ENCODE measurements around the gene LAIR1. TPM values are rescaled to one million over a fixed set of nuclear protein-coding genes. Genes with fewer than 3 reads are reported as not detected.
A peak's percentile ranks its signal among the peaks of the same experiment; 100 is the strongest.
"Not testable (repeated sequence)": the region's sequence is repeated elsewhere in the genome, so short reads cannot be mapped to it uniquely, and the experiment has no call there.

The LAIR1 gene
- total RNA-seq, 1 donor from 2014 or later: 176 TPM

DNA sequence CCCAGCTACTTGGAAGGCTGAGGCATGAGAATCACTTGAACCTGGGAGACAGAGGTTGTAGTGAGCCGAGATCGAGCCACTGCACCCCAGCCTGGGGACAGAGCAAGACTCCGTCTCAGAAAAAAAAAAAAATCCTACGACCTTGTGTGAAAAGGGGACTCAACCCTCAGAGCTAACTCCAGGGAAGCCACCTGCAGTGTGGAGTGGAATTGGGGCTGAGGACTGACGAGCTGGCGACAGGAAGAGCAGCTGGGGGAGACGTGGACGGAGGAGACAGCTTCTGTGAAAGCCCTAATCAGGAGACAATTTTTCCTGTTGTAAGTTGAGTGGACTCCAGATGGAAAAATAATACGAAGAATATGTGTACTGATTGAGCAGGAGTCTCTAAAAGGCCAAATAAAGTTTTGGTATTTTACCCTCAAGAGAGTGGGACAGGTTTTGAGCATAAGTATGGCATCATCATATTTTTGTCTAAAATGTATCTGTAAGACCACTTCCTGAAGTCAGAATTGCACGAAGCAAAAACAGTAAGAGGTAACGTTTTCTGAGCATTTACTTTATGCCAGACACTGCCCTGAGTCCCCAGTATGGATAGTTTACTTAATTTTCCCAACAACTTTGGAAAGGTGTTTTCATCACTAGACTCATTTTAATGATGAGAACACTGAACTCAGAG lies 12.0 kb upstream of the LAIR1 start:
- no peaks in the 10 kb centered on the region for H3K27me3 ChIP-seq (ENCODE audit: low read depth)
- peaks cover 16% of the 10 kb centered on the region for H3K4me1 ChIP-seq
- ATAC-seq (no peak), DNase-seq (no peak)
- TF ChIP-seq CTCF (IDR thresholded peaks at IDR 0.05): no peak
- H3K9me3 ChIP-seq: no peaks in the 10 kb centered on the region
- no peak overlapping the region for H3K27ac ChIP-seq
- intact Hi-C loops (cut with DNase I): no loop called here
- H3K36me3 ChIP-seq: no peaks in the 10 kb centered on the region
- no peak overlapping the region for H3K4me3 ChIP-seq

DNA sequence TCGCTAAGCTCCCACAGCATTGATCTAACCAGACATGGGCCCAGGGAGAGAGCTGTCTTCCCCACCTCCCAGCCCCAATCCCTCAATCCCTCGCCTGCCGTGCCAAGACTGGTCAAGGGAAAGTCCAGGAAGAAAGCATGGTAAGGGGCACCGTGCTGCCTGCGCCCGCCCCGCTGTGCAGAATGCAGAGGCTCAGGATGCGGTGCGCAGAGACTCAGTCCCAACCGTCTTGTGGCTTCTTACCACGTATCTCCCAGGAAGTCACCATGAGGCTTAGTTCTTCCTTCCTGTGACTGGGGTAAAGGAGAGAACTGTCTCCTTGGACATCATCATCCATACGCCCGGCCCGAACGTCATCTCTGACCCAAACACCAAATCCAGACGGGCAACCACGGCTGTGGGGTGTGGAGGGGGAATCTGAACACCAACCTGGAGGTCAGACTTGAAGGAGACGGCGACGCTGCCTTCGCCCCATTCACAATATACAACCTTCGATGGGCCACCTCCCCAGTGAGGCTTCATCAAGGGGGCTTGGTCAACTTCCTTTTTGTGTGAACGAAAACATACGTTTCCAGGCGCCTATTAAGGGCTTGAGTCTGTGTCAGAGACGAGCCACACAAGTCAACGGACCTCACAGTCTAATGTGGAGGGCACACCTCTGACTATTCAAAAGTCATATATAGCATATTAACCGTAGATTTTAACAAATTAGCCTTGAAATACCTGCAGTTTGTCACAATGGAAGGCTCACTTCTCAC lies 10.6 kb upstream of the LAIR1 start:
- peak overlapping the region; percentile 46 for H3K27ac ChIP-seq
- DNase-seq; H3K36me3 ChIP-seq; H3K4me3 ChIP-seq; H3K9me3 ChIP-seq; H3K27me3 ChIP-seq (ENCODE audit: low read depth); intact Hi-C loops (cut with DNase I): not testable (repeated sequence)
- peak; percentile 35 to 64 for ATAC-seq
- H3K4me1 ChIP-seq: peaks cover 21% of the 10 kb centered on the region

GRCh38 chr19:54373781-54374631 lies 9.3 kb upstream of the LAIR1 start:
- H3K36me3 ChIP-seq: no peaks in the 10 kb centered on the region
- H3K27ac ChIP-seq: peak overlapping the region; percentile 13
- peaks cover 21% of the 10 kb centered on the region for H3K4me1 ChIP-seq
- no peaks in the 10 kb centered on the region for H3K9me3 ChIP-seq
- TF ChIP-seq CTCF (IDR thresholded peaks at IDR 0.05): no peak
- ATAC-seq (peak; percentile 51 to 73), DNase-seq (peak; percentile 73)
- no peak overlapping the region for H3K4me3 ChIP-seq
- no peaks in the 10 kb centered on the region for H3K27me3 ChIP-seq (ENCODE audit: low read depth)
- intact Hi-C loops (cut with DNase I): no loop called here

DNA sequence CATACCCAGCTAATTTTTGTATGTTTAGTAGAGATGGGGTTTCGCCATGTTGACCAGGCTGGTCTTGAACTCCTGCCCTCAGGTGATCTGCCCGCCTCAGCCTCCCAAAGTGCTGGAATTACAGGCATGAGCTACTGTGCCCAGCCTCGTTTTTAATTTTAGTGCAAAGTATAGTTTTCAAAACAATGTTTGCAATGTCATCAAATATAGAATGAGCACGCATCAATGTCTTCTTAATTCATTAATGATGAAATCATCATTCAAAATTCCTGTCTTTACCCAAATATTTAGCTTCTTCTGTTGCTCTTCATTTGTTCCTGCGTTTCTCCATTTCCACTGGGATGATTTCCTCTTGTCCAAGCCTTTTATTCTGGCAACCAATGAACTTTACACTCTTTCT lies 6.7 kb upstream of the LAIR1 start:
- H3K27me3 ChIP-seq (ENCODE audit: low read depth); DNase-seq; H3K9me3 ChIP-seq; H3K36me3 ChIP-seq; H3K4me3 ChIP-seq; ATAC-seq; intact Hi-C loops (cut with DNase I); H3K27ac ChIP-seq: not testable (repeated sequence)
- peaks cover 21% of the 10 kb centered on the region for H3K4me1 ChIP-seq

DNA sequence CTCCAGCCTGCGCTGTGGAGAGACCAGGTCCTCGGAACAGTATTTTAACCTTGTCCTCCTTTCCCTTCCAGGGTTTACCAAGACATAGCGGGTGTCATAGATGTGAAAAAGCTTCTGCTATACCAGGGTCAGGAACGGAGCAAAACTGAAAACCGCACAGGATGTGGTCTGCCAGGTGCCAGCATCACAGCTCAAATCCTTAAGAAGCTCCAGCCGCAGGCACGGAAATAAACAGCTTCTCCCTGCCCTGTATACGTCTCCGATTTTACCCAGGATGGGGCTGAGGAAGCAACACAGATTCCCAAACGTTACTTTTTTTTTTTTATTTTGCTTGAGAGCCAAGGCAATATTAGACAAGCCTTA lies 5.7 kb upstream of the LAIR1 start:
- H3K27ac ChIP-seq; H3K36me3 ChIP-seq; intact Hi-C loops (cut with DNase I); H3K9me3 ChIP-seq; ATAC-seq; DNase-seq; H3K27me3 ChIP-seq (ENCODE audit: low read depth); H3K4me3 ChIP-seq: not testable (repeated sequence)
- H3K4me1 ChIP-seq: peaks cover 21% of the 10 kb centered on the region

DNA sequence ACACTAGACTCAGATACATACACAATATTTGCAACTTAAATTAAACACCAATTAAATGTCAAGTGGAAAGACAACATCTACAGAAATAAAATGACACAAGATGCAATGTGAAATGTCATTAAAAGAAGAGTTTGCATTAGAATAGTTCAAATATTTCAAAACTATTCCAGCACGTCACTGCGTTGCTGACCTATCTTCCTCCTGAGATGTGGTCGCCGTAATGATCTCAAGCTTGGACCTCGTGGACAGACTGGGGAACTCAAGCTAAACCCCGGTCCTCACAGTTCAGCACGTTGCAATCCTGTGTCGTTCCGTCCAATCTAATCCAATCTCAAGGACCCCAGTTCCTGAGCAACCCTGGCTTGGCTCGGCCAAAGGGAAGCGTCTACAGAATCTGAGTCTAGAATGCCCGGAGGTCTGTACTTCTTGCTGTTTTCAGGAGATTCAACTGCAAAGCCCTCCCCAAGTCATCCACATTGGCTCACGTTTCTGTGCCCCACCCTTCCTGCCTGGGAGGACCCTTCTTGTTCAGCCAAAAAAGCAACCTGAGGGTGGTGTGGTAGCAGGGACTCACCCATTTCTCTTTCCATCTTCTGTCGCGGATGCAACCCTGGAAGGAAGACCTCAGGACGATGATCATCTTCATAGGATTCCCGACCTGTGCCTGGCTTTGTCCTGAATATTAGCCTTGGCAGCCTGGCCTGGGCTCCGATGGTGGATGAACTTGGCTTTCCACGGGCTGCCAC lies 5.1 kb upstream of the LAIR1 start:
- ATAC-seq: peak in 1 of 2 donors; percentile 53
- H3K9me3 ChIP-seq; H3K27me3 ChIP-seq (ENCODE audit: low read depth); H3K36me3 ChIP-seq; DNase-seq; intact Hi-C loops (cut with DNase I): not testable (repeated sequence)
- Histone ChIP-seq H3K4me1 (peaks cover 21% of the 10 kb centered on the region), H3K27ac (peak overlapping the region; percentile 56), H3K4me3 (peak overlapping the region; percentile 30)

DNA sequence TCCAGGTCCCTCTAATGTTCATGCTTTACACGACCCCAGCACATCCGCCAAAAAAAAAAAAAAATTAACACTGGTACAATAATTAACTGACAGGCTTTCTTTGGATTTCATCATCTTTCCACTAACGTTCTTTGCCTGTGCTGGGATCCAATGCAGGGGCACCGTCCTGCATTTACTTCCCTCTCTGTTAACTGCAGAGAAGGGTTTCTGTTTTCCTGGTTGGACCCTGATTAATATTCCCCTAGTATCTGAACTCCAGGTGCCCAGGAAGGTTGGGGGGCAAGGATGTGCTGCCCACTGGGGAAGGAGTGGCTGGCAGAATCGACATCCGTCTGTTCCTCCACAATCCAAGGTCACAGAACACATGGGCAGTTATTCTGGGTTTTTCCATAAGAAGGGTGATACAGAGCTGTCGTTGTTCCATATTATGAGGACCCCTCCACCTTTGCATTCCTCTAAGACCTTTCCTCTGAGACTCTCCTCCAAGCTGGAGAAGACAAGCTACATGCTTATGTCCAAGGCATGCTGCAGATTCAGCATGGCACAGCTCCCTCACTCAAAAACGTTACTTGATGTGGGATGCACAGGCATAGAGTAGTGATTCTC lies 4.5 kb upstream of the LAIR1 start:
- ATAC-seq: no peak
- Histone ChIP-seq H3K4me1 (peaks cover 21% of the 10 kb centered on the region), H3K36me3 (no peaks in the 10 kb centered on the region), H3K27me3 (ENCODE audit: low read depth) (no peaks in the 10 kb centered on the region), H3K9me3 (no peaks in the 10 kb centered on the region), H3K4me3 (peak overlapping the region; percentile 30), H3K27ac (peak overlapping the region; percentile 56)
- no peak for TF ChIP-seq CTCF (IDR thresholded peaks at IDR 0.05)
- intact Hi-C loops (cut with DNase I): no loop called here
- DNase-seq: no peak

All from lower lobe of right lung (tissue), 2 donors.